GM08714 (cell line): ENCODE measurements around the gene COQ6.
"Not testable (repeated sequence)": the region's sequence is repeated elsewhere in the genome, so short reads cannot be mapped to it uniquely, and the experiment has no call there.

Source experiments
- H3K4me3 ChIP-seq: fragments of 200-500 bp; sonication (Bioruptor generic); 2 replicates; pipeline ENCODE4 v1.5.1; 2014; ENCODE audit warnings: mild to moderate bottlenecking, low read length, inconsistent platforms
- ZNF274 ChIP-seq: IDR thresholded peaks from 2 replicates; pipeline ENCODE4 v1.6.1; 2012; ENCODE audit warnings: mild to moderate bottlenecking, low read depth, low read length

COQ6 gene

DNA sequence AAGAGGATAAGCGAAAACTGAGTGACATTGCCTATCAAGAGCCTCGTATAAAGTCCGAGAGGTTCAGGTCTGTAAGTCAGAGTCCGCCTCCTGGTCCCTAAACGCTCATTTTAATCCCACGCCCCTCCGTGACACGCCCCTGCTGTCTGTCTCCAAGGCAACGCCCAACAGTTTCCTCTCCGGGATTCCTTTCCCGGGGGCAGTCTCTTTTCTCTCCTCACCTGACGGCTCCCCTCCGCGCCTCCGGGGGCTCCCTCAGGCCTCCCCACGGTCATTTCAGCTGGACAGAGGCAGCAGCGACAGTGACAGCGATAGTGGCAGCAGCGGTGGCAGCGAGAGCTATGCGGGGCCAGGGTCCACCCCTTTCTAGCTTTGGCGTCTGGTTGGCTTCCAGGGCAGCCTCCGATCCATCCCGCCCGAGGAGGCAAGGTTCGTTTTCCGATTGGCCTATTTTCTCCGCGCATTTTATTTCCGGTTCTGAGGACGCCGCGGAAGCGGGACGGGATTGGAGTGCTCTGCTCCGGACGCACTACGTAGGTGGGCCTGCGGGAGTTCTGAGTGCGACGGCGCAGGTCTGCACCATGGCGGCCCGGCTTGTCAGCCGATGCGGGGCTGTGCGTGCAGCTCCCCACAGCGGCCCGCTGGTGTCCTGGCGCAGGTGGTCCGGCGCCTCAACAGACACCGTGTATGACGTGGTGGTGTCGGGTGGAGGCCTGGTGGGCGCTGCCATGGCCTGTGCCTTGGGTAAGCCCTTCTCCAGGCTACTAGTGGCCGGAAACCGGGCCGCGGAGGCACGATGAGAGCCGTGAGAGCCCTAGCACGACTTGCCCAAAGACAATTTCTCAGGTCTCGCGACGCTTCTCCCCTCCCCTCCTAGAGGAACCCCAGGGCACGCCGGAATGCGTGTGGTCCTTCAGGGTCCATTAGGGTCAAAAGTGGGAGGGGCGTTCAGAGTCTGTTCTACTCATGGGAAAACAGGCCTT lies at the start of gene COQ6, which contains the start of gene FAM161B:
TSS of gene COQ6 (plus strand) at position 551 of the 983 bp plus-strand sequence. CDS start at position 582, 31 bp downstream.
TSS of gene FAM161B (minus strand) at position 343 of the 983 bp plus-strand sequence. CDS start at position 275, 68 bp downstream.
- peak within 1 kb of the TSS; percentile 72 for H3K4me3 ChIP-seq
- TF ChIP-seq ZNF274 = no peak

- no peak for TF ChIP-seq ZNF274
- no peak overlapping the region for H3K4me3 ChIP-seq
Measured at GRCh38 chr14:73903028-73903427, 47.1 kb upstream of the COQ6 start.

- TF ChIP-seq ZNF274 = no peak
Measured at GRCh38 chr14:73909681-73910080, 40.4 kb upstream of the COQ6 start.

GRCh38 chr14:73913256-73913655 lies 36.8 kb upstream of the COQ6 start:
- no peak for TF ChIP-seq ZNF274
- no peak overlapping the region for H3K4me3 ChIP-seq

More at GRCh38 chr14:73909681-73910080, 40.4 kb upstream of the COQ6 start:
- no peak overlapping the region for H3K4me3 ChIP-seq

GRCh38 chr14:73916324-73916723 lies 33.8 kb upstream of the COQ6 start:
- no peak for TF ChIP-seq ZNF274
- H3K4me3 ChIP-seq = no peak overlapping the region

DNA sequence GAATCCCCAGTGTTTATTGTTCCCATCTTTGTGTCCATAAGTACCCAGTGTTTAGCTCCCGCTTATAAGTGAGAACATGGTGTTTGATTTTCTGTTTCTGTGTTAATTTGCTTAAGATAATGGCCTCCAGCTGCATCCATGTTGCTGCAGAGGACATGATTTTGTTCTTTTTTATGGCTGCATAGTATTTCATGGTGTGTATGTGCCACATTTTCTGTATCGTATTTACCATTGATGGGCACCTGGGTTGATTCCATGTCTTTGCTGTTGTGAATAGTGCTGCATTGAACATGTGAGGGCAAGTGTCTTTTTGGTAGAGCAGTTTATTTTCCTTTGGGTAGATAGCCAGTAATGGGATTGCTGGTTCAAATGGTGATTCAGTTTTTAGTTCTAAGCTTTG lies 30.6 kb upstream of the COQ6 start:
- H3K4me3 ChIP-seq = not testable (repeated sequence)

GRCh38 chr14:73924337-73924736 lies 25.8 kb upstream of the COQ6 start:
- no peak overlapping the region for H3K4me3 ChIP-seq
- no peak for TF ChIP-seq ZNF274

DNA sequence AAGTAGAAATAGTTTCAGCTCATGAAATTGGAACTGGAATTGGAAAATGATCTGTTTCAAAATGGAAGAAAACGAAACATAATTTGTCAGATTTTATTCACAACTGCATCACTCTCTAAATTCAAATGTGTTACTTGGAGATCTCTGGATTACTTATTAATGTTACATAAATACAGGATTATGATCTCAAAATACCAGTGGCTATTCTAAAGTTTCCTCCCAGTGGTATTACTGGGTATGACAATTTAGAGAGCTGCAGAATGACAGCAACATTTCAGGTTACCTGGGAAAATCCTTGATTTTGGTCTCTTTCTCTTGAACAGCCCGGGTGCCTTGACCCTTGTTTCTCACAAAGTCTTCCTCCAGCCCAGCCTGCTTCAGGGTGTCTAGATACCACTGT lies 14.4 kb upstream of the COQ6 start:
- no peak overlapping the region for H3K4me3 ChIP-seq
- no peak for TF ChIP-seq ZNF274

GRCh38 chr14:73936548-73936947 lies 13.6 kb upstream of the COQ6 start:
- H3K4me3 ChIP-seq = no peak overlapping the region
- no peak for TF ChIP-seq ZNF274

DNA sequence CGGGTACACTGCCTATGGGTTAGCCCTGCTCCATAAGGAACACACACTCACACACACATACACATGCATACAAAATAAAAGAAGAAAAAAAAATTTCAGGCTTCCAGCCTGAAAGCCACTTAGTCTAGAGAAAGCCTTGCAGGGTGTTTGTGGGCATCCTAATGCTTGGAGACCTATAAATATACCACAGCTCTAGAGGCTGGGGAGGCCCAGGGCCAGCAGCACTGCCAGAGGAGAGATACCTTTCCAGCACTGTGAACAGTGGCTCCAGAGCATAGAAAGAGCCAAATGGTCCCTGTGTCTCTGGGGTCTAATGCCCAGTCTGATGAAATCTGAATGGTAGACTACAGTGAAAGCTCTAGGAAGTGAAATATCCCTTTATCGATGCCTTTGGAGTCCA lies 13.1 kb upstream of the COQ6 start:
- H3K4me3 ChIP-seq = no peak overlapping the region
- no peak for TF ChIP-seq ZNF274

DNA sequence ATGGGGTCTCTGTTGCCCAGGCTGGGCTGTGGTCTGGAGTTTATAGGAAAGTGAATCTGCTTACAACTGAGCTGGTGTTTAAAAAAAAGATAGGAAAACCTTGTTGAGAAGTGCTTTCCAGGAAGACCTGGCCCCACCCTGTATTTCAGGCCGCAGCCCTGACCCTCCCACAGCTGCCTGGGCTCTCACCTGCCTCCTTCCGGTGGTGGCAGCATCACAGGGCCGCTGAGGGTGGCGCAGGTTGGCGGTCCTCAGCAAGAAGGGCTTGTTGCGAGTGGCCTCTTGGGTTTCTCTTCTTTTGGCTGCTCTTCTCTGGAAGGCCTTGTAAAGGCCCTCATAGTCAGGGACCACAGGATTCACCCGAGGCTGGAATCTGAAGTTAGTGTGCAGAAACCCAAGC lies 7.9 kb upstream of the COQ6 start:
- TF ChIP-seq ZNF274 = no peak
- H3K4me3 ChIP-seq = no peak overlapping the region

DNA sequence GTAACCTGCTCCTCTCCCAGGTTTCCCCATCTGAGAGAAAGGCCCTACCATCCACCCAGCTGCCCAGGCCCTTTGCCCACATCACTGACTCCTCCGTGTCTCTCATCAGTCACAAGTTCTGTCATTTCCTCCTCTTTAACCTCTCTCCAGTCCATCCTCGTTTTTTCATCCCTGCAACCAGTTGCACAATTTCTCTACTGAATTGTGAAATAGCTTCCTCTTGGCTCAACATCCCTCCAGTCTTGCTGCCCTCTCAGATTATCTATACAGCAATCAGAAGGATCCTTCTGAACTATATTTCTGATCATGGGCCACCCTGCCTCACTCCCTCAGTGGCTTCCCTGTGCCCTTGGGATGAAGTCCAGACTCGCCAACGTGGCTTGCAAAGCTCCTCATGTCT lies 7.0 kb upstream of the COQ6 start:
- H3K4me3 ChIP-seq = no peak overlapping the region
- TF ChIP-seq ZNF274 = no peak

DNA sequence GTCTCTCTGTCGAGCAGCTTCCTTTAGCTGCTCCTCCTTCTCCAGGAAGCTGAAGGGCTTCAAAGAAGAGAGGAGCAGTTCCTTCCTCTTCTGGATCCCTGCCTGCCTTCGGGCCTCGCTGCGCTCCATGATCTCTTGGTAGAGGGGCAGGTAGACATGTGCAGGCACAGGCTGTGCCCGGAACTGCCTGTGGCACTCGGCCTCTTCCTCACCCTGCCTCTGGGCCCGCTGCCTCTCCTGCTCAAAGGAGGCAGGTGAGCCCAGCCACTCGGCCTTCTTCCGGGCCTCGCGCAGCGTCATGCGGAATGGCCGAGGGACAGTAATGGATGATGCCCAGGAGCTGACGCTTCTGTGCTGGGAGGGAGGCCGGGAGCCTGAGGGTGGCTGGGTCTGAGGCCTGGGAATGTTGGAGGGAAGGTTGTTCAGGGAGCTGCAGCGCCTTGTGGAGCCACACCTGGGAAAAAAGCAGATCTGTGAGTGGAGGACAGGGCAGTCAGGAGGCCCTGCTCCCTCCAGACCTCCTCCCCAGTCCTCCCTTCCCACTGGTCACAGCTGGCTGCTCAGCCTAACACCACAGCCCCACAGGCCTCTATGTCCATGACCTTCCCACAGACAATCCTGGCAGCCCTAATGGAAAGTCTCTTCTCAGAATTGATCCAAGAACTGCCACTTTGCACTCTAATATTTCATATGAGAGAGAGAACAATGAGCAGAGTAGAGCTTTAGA lies 5.5 kb upstream of the COQ6 start:
- no peak overlapping the region for H3K4me3 ChIP-seq
- TF ChIP-seq ZNF274 = no peak

GRCh38 chr14:73945159-73945670 lies 4.9 kb upstream of the COQ6 start:
- TF ChIP-seq ZNF274 = no peak
- no peak overlapping the region for H3K4me3 ChIP-seq
